ENCODE data around the gene NCLN.
"Not testable (repeated sequence)": the region's sequence is repeated elsewhere in the genome, so short reads cannot be mapped to it uniquely, and the experiment has no call there.

The NCLN gene

DNA sequence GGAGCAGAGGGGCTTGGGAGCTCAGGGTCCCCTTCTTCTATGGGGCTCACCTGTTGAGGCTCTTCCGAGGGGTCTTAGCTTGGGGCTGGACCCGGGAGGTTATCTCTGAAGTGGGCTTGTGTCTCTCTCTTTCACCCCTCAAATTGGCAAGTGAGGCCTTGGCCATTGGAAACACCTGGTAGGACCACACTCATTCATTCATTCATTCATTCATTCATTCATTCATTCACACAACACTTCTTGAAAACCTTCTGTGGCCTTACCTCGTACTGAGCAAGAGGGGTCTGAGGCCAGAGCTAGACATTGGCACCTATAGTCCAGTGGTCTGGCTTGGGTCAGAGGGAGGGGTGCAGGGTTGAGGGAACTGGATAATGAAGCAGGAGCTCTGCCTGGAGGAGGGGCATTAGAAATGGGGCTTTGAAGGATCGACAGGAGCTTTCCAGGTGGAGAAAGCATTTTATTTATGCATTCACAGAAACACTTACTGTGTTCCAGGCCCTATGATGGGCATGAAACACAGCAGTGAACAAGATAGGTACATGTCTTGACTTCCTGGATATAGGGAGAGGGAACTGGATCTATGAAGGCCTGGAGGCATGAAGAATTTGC is 44.3 kb downstream of the NCLN start:
- DNase-seq, result no peak

DNA sequence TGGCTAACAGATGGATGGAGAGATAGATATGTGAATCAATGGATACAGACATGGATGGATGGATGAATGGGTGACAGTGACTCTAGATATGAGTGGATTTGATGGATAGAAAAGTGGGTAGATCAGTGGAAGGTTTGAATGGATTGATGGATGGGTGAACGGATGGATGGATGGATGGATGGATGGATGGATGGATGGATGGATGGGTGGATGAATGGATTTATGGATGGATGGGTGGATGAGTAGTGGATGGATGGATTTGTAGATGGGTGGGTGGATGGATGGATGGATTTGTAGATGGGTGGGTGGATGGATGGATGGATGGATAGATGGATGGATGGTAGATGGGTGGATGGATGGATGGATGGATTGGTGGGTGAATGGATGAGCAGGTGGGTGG is 45.6 kb downstream of the NCLN start:
- DNase-seq, result no peak

DNA sequence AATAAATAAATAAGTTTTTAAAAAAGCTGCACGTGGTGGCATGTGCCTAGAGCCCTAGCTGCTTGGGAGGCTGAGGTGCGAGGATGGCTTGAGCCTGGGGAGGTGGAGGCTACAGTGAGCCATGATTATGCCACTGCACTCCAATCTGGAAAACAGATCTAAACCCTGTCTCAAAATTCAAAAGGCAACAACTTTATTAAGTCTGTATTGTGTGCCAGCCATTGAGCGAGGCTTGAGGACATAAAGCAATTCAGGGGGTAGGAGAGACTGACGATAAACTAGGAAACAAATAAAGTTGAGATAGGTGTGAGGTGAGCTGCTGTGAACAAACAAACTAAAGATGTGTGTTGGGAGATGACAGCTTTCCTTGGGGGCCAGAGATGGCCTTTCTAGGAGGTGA is 47.4 kb downstream of the NCLN start:
- no peak for DNase-seq

DNA sequence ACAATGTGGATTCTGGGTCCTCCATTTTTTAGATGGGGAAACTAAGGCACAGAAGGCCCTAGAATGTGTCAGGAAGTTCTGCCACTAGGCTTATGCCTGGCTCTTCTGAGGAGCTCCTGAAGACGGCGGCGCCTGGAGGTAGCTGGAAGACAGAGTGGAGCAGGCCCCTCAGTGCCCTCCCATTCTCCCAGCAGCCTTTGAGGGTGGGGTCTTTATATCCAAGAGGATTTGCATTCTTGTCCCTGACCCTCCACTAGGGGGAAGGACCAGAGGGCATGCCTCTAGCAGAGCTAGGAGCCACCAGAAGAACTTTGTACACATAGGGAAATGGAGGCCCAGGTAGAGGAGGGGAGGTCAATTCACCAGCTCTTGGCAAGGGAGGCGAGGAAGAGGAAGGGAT is 48.1 kb downstream of the NCLN start:
- no peak for DNase-seq

DNA sequence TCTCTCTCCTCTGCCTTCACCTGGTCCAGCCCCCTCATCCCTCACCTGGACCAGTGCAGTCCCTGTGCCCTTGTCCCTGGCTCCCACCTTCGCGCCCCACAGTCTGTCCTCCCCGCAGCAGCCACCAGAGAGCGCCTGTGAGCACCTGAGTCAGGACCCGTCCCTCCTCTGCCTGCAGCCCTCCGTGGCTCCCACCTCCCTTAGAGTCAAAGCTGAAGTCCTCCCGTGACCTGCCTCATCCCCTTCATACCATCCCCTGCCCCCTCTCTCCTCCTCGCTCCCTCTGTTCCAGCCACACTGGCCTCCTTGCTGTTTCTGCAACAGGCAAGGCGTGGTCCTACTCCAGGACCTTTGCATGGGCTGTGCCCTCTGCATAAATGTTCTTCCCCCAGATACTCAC is 49.1 kb downstream of the NCLN start:
- no peak for DNase-seq

DNA sequence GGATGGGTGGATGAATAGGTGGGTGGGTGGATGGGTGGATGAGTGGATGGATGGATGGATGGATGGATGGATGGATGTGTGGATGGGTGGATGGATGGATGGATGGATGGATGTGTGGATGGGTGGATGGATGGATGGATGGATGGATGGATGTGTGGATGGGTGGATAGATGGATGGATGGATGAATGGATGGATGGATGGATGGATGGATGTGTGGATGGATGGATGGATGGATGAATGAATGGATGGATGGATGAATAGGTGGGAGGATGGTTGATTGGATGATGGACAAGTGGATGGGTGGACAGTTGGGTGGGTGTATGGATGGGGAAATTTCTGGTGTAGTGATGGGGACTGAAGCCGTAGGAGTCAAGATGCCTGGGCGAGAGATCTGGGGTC is 49.9 kb downstream of the NCLN start:
- DNase-seq, result not testable (repeated sequence)

DNA sequence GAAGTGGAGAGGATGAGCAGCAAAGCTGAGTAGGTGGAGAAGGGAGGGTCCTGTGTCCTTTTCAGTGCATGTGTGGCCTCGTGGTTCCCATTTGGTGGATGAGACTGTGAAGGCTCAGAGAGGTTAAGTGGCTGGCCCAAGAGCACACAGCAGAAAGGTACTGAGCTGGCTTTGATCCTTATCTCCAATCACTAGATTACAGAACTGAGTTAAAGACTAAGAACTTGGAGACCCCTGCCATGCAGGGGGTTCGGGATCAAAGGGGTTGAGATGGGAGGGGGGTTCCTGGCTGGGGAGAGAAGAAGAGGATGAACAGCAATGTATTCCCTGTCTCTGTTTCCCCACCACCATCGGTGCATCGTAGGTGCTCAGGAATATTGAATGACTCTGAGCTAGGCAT is 50.5 kb downstream of the NCLN start:
- no peak for DNase-seq

DNA sequence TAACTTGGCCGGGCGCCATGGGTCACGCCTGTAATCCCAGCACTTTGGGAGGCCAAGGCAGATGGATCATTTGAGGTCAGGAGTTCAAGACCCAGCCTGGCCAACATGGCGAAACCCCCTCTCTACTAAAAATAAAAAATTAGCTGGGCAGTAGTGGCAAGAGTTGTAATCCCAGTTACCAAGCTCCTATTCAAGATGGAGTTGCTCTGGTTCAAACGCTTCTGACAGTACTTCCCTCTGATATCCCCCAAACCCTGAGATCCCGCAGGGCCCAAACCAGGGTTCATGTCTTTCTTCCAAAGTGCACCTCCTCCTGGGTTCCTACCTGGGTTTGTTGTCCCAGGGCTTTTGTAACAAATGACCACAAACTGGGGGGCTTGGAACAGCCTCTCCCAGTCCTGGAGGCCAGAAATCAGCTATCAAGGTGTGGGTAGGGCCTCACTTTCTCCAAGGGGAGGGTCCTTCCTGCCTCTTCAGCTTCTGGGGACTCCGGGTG is 52.4 kb downstream of the NCLN start:
- no peak for DNase-seq

DNA sequence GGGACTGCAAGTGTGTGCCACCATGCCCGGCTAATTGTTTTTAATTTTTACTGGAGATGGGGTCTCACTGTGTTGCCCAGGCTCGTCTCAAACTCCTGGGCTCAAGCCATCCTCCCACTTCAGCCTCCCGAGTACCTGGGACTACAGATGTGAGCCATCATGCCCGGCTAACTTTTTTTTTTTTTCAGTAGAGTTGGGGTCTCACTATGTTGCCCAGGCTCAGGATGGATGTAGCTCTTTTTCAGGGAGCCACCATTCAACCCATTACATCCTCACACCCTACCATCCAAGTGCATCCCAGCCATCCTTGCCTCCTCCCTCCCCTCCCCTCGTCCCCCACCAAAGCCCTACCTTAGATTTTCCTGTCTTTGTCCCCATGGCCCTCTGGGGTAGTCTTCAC is 53.6 kb downstream of the NCLN start:
- no peak for DNase-seq

DNA sequence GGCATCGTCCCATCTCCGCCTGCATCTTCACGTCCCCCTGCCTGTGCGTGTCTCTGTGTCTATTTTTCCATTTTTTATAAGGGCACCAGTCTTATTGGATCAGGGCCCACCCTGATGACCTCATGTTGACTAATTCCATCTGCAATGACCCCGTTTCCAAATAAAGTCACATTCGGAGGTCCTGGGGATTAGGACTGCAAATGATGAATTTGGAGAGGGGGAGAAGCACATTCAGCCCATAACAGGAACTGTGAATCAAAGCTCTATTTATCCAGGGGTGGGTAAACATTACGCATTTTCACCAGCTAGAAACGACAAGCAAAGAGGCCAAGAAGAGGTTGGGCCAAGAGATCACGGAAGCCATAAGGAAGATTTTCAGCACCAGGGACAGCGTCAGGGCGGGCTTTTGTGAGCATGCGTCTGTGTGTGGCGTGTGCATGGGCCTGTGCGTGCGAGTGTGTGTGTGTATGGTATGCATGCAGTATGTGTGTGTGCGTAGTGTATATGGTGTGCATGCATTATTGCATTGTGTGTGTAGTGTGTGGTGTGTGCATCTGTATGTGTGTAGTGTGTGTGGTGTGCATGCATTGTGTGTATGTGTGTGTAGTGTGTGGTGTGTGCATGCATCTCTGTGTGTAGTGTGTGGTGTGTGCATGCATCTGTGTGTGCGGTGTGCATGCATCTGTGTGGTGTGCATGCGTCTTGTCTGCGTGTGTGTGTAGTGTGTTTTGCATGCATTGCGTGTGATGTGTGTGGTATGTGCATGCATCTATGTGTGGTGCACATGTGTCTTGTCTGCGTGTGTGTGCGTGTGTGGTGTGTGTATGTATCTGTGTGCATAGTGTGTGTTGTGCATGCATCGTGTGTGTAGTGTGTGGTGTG is 58.3 kb downstream of the NCLN start:
- DNase-seq, result peak; percentile 31

DNA sequence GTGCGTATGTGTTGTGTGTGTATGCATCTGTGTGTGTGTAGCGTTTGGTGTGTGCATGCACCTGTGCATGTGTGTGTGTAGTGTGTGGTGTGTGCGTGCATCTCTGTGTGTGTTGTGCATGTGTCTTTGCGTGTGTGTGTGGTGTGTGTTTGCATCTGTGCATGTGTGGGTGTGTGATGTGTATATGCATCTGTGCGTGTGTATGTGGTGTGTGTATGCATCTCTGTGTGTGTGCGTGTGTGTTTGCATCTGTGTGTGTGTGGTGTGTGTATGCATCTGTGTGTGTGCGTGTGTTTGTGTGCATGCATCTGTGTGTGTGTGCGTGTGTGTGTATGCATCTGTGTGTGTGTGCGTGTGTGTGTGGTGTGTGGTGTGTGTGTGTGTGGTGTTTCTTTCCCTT is 59.3 kb downstream of the NCLN start:
- no peak for DNase-seq

DNA sequence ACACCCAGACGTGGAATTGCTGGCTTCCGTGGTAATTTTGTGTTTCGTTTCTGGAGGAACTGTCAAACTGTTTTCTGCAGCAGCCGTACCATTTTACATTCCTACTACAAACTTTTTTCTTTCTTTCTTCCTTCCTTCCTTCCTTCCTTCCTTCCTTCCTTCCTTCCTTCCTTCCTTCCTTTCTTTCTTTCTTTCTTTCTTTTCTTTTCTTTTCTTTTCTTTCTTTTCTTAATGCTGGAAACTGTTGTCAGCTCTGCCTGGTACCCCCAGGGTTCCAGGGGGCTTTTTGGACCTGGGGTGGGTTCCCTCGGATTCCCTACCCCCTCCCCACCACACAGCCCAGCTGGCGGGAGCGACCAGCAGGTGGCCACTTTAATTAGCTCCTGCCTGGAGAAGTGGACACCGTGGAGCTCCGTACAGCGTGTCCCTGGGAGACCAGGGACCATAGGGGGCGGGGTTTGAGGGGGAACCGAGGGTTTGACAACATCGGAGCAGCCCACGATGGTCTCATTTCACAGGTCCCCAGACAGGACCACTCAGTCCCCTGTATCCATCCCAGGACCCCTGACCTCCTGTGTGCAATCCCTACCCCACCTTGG is 63.1 kb downstream of the NCLN start:
- no peak for DNase-seq

DNA sequence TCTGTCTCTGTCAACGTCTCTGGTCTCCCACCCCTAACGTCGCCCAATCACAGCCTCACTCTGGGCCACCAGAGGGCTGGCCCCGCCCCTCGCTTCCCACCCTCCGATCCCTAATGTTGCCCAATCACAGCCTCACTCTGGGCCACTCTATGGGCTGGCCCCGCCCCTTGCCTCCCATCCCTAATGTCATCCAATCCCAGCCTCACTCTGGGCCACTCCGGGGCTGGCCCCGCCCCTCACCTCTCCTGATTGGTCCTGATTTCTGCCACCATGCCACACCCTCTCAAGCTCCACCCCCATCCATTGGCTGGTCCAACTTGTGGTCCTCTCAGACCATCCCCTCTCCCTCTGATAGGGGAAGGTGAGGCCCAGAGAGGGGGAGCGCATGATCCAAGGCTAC is 63.7 kb downstream of the NCLN start:
- DNase-seq, result no peak

DNA sequence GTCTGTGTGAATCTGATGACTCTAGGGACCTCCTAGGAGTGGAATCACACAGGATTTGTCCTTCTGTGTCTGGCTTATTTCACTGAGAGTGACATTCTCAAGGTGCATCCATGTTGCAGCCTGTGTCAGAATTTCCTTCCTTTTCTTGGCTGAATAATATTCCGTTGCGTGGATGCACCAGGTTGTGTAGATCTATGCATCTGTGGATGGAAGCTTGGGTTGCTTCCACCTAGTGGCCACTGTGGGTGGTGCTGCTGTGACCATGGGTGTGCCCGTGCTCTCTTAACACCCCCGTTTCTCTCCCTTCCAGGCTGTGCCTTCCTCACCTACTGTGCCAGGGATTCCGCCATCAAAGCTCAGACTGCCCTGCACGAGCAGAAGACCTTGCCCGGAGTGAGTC is 64.9 kb downstream of the NCLN start:
- peak; percentile 54 for DNase-seq

DNA sequence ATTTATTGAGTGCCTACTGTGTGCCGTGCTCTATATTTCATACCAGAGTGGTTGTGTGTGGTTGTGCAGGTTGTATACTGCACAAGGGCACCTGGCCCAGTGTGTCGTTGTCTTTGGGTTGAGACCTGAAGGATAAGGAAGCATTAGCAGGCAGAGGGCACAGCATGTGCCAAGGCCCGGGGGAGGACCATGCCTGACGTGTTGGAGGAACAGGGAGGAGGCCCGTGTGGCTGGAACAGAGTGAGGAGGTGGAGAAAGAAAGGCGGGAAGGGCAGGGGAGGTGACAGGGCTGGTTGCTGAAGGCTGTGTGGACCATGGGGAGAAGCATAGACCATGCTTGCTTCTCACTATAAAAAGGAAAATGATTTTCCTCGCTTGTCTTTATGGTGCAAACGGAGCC is 65.5 kb downstream of the NCLN start:
- no peak for DNase-seq

DNA sequence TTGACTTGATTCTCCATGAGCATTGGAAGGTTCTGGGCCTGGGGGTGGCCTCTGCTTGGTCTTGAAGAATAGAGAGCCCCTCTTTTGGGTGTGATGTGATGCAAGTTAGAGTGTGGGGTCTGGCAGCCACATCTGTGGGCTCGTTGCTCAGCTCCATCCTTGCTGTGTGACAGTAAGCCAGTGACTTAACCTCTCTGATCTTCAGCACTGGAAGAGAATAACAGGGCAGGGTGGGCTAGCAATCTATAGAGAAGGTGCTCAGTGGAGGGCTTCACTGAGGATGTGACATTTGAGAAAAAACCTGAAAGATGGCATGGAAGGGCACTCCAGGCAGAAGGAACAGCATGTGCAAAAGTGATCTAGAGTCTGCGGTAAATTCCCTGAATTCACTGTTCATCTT is 66.9 kb downstream of the NCLN start:
- DNase-seq, result no peak

DNA sequence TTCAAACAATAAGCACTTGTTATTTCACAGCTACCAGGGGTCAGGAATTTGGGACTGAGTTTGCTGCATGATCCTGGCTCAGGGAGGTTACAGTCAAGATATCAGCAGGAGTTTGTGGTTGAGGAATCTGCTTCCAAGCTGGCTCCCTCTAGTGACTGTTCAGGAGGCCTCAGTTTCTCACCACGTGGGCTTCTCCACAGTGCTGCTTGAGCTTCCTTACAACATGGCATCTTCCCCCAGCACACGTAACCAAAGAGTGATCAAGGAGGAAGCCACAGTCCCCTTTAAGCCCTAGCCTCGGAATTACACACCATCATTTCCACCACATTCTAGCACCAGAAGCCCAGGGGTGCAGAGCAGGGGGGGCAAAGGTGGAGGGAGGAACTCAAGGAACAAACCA is 67.5 kb downstream of the NCLN start:
- DNase-seq, result no peak

DNA sequence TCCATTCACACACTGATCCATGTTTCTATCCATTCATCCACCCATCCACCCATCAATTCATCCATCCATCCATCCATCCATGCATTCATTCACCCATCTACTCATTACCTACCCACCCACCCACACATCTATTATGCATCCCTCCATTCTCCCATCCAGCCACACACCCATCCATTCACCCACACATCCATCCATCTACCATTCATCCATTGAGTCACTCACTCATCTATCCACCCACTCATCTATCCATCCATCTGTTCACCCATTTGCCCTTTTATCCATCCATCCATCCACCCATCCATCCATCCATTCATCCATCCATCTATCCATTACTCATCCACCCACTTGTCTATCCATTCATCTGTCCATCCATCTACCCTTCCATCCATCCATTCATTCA is 68.8 kb downstream of the NCLN start:
- DNase-seq, result no peak

DNA sequence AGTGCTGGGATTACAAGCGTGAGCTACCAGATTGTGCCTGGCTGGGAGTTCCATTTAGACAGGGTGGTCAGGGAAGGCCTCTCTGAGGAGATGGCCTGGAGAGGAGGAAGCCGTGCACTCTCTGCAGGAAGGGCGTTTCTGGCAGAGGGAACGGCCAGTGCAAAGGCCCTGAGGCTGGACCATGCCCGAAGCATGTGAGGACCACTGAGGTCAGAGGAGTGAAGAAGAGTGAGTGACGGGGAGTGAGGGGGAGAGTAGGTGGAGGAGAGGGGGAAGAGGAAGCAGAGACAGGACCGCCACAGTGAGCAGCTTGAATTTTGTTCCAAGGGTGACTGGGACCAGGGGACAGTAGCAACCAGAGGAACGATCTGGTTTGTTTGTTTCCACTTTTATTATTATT is 71.3 kb downstream of the NCLN start:
- DNase-seq, result no peak
